Measurements from ENCODE around the gene RALGPS1. TPM values are rescaled to one million over a fixed set of nuclear protein-coding genes. Genes with fewer than 3 reads are reported as not detected.

Gene RALGPS1
- total and polyA plus RNA-seq, 2 of the 8 experiments (the other 6 are each of a cell fraction or from before 2014, with no cell fraction given), result 20.0 to 23.5 TPM

DNA sequence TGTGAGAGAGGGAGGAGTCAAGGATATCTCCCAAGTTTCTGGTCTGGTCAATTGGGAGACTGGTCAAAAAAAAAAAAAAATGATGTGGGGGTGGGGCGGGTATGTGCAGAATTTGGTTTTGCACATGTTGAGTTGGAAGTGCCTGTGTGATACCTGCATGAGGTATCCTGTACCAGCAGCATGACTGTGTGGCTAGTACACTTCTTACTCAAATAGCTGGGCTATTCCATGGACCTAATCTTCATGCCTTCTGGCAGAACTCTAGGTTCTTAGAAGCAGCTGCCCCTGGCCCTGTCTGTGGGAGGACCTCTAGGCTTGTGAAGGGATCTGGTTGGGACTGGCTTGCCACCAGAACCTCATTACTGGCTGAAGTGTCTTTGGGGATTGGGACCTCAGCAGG lies 93.5 kb downstream of the RALGPS1 start:
- Histone ChIP-seq H2BK15ac (ENCODE audit: low read length) (no peak overlapping the region), H3K36me3 (ENCODE audit: control insufficient read depth in 2 of 4, insufficient read depth in 4 of 4, low read length in 3 of 4) (no peaks in the 10 kb centered on the region), H3K4me2 (ENCODE audit: insufficient read depth in 1 of 2, low read depth in 2 of 2, low read length in 2 of 2) (no peak overlapping the region), H3K79me2 (ENCODE audit: control insufficient read depth in 1 of 2, insufficient read depth in 2 of 2, low read length in 2 of 2) (no peaks in the 10 kb centered on the region), H3K27ac (ENCODE audit: low read depth, low read length) (no peak overlapping the region), H3K4me1 (replicated peaks in 1 of 4; ENCODE audit: control insufficient read depth in 3 of 4, insufficient read depth in 4 of 4, low read length in 3 of 4) (no peaks in the 10 kb centered on the region), H2BK5ac (ENCODE audit: low read depth, low read length) (no peak overlapping the region), H3K79me1 (ENCODE audit: low read depth, low read length) (no peaks in the 10 kb centered on the region), H3K23me2 (ENCODE audit: low read depth, low read length) (no peaks in the 10 kb centered on the region), H4K20me1 (replicated peaks in 1 of 2; ENCODE audit: control insufficient read depth in 1 of 2, insufficient read depth in 2 of 2, low read length in 2 of 2) (no peaks in the 10 kb centered on the region), H2BK12ac (ENCODE audit: low read depth, low read length) (no peak overlapping the region), H2BK120ac (replicated peaks; ENCODE audit: low read depth, low read length) (no peak overlapping the region), H2AK5ac (ENCODE audit: low read depth, low read length) (no peak overlapping the region), H3K18ac (ENCODE audit: extremely low read depth, low read length) (no peak overlapping the region), H4K8ac (ENCODE audit: extremely low read depth, insufficient read depth, low read length) (no peak overlapping the region), H3K9me3 (ENCODE audit: insufficient read depth in 2 of 2, low read depth in 1 of 2, low read length in 1 of 2) (no peaks in the 10 kb centered on the region), H4K5ac (ENCODE audit: insufficient read length, low read depth, low read length) (no peak overlapping the region), H3K9ac (replicated peaks in 1 of 4; ENCODE audit: extremely low read depth in 1 of 4, low read depth in 3 of 4, low read length in 3 of 4) (no peak overlapping the region), H3K23ac (ENCODE audit: insufficient read length) (no peak overlapping the region), H2AFZ (ENCODE audit: low read length) (no peak overlapping the region), H3K27me3 (replicated peaks in 1 of 4; ENCODE audit: control insufficient read depth in 3 of 4, extremely low read depth in 1 of 4, insufficient read depth in 3 of 4, low read length in 3 of 4) (no peaks in the 10 kb centered on the region), H3K4ac (replicated peaks; ENCODE audit: insufficient read length, low read depth, low read length) (no peak overlapping the region), H3K56ac (replicated peaks; ENCODE audit: insufficient read length, low read depth, low read length) (no peak overlapping the region), H4K91ac (replicated peaks; ENCODE audit: insufficient read length, low read length) (no peak overlapping the region), H3K14ac (ENCODE audit: insufficient read length) (no peak overlapping the region), H3K4me3 (ENCODE audit: extremely low read depth in 1 of 4, insufficient read depth in 2 of 4, low read depth in 3 of 4, low read length in 4 of 4) (no peak overlapping the region), H2BK20ac (ENCODE audit: low read length) (no peak overlapping the region)
- CTCF ChIA-PET (ENCODE audit: partially characterized antibody), result interaction anchor here (0.9 to 1.1 kb wide), 3 partner anchors 60 to 117 kb away, joined by 3 to 5 read pairs (median 3); no protein-coding TSS in a partner anchor
- POLR2A ChIA-PET (ENCODE audit: partially characterized antibody), result no interaction called here
- DNase-seq (ENCODE audit: low read depth in 1 of 2, low spot score in 2 of 2), result no peak
- TF ChIP-seq SP2 (IDR thresholded peaks at IDR 0.05; ENCODE audit: low read length) (no peak), POLR2AphosphoS5 (IDR thresholded peaks at IDR 0.05; ENCODE audit: low read depth, low read length) (no peak), KDM4A (IDR thresholded peaks at IDR 0.05; ENCODE audit: low read depth, low read length, severe bottlenecking) (no peak), SP4 (IDR thresholded peaks at IDR 0.05; ENCODE audit: low read length) (no peak), BCL11A (IDR thresholded peaks at IDR 0.05; ENCODE audit: low read depth in 2 of 2, low read length in 2 of 2) (no peak), PHF8 (conservative IDR thresholded peaks at IDR 0.05; ENCODE audit: low read depth, low read length) (no peak), JUND (IDR thresholded peaks at IDR 0.05; ENCODE audit: low read length) (no peak), JUN (IDR thresholded peaks at IDR 0.05; ENCODE audit: low read depth, low read length) (no peak), SP1 (IDR thresholded peaks at IDR 0.05; ENCODE audit: low read depth, low read length) (no peak), CTBP2 (IDR thresholded peaks at IDR 0.05; ENCODE audit: borderline replicate concordance, insufficient read depth, insufficient read length, low read length) (no peak), TAF7 (optimal IDR thresholded peaks at IDR 0.05; ENCODE audit: borderline replicate concordance, low read depth, low read length) (no peak), CREB1 (IDR thresholded peaks at IDR 0.05) (no peak), YY1 (IDR thresholded peaks at IDR 0.05; ENCODE audit: low read depth, low read length) (no peak), ASH2L (IDR thresholded peaks at IDR 0.05; ENCODE audit: low read length) (no peak)
- TF ChIP-seq, protein P1, sequence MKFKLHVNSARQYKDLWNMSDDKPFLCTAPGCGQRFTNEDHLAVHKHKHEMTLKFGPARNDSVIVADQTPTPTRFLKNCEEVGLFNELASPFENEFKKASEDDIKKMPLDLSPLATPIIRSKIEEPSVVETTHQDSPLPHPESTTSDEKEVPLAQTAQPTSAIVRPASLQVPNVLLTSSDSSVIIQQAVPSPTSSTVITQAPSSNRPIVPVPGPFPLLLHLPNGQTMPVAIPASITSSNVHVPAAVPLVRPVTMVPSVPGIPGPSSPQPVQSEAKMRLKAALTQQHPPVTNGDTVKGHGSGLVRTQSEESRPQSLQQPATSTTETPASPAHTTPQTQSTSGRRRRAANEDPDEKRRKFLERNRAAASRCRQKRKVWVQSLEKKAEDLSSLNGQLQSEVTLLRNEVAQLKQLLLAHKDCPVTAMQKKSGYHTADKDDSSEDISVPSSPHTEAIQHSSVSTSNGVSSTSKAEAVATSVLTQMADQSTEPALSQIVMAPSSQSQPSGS (IDR thresholded peaks at IDR 0.05; ENCODE audit: low read length), result no peak
- WGBS, 2 experiments (ENCODE audit: extremely low coverage in 1 of 2, insufficient coverage in 1 of 2, insufficient read length in 1 of 2, insufficient replicate concordance in 2 of 2, low coverage in 1 of 2, low lambda C conversion rate in 2 of 2, missing lambda C conversion rate in 1 of 2), result 60% methylated on average over 1 of the region's 1 CpG; no CpG with 5 or more reads in 1 of the 2 experiments
- no peak for FAIRE-seq

Measured in H1 (cell line).